SU-DHL-6 (cell line): Measurements from ENCODE around the gene DCDC1.

Experiments
- H2AFZ ChIP-seq: fragments of 200-600 bp; sonication (generic); 2 replicates; pipeline ENCODE4 v1.6.1; 2014; ENCODE audit warnings: low read depth, mild to moderate bottlenecking, moderate library complexity, mixed read lengths, antibody characterized with exemption, low read length; ENCODE audit not compliant: severe bottlenecking
- H3F3A ChIP-seq: fragments of 200-600 bp; shearing (Covaris generic); 2 replicates; pipeline ENCODE4 v1.6.0; 2016; ENCODE audit warnings: antibody characterized with exemption, mild to moderate bottlenecking; ENCODE audit not compliant: insufficient read depth
- H3K27ac ChIP-seq: fragments of 200-600 bp; sonication (generic); 2 replicates; pipeline ENCODE4 v1.5.1; 2016; ENCODE audit warnings: low read depth, mild to moderate bottlenecking, low read length, moderate library complexity, mixed read lengths
- H3K27me3 ChIP-seq: fragments of 200-600 bp; sonication (generic), shearing (Covaris generic); 2 replicates; pipeline ENCODE4 v1.6.0; 2014; ENCODE audit warnings: mild to moderate bottlenecking, low read length
- H3K36me3 ChIP-seq: fragments of 200-600 bp; sonication (generic); 2 replicates; pipeline ENCODE4 v1.6.1; 2014; ENCODE audit warnings: mild to moderate bottlenecking, low read length, mixed read lengths
- H3K4me2 ChIP-seq: fragments of 300-600, 200-600 bp; shearing (Covaris generic), sonication (generic); 2 replicates; pipeline ENCODE4 v1.6.0; 2014; ENCODE audit warnings: low read length, low read depth, mild to moderate bottlenecking; ENCODE audit not compliant: poor library complexity, severe bottlenecking
- H3K4me3 ChIP-seq: fragments of 200-600 bp; sonication (generic); 2 replicates; pipeline ENCODE4 v1.5.1; 2014; ENCODE audit warnings: antibody characterized with exemption, low read length, mild to moderate bottlenecking, mixed read lengths; ENCODE audit not compliant: insufficient read depth, poor library complexity, severe bottlenecking
- H3K79me2 ChIP-seq: fragments of 200-600 bp; sonication (generic); 2 replicates; pipeline ENCODE4 v1.6.1; 2014; ENCODE audit warnings: mild to moderate bottlenecking, low read length, moderate library complexity; ENCODE audit not compliant: insufficient read depth
- H3K9ac ChIP-seq: fragments of 200-600 bp; sonication (generic); 2 replicates; pipeline ENCODE4 v1.7.0; 2014; ENCODE audit warnings: mild to moderate bottlenecking, low read length
- H3K9me2 ChIP-seq: fragments of 200-600 bp; sonication (generic); replicated peaks from 2 replicates; pipeline ENCODE4 v1.6.1; 2014; ENCODE audit warnings: low read length; ENCODE audit not compliant: insufficient read depth
- H3K9me3 ChIP-seq: fragments of 200-600 bp; sonication (generic); 2 replicates; pipeline ENCODE4 v1.6.1; 2014; ENCODE audit warnings: low read length, mixed read lengths; ENCODE audit not compliant: insufficient read depth
- H4K20me1 ChIP-seq: fragments of 200-600 bp; sonication (generic); 2 replicates; pipeline ENCODE4 v1.6.1; 2014; ENCODE audit warnings: low read depth, mild to moderate bottlenecking, antibody characterized with exemption, low read length, moderate library complexity, mixed read lengths
- EZH2phosphoT487 ChIP-seq: fragments of 200-600 bp; sonication (generic), shearing (Covaris generic); conservative IDR thresholded peaks from 2 replicates; pipeline ENCODE4 v1.6.1; 2018; ENCODE audit warnings: mild to moderate bottlenecking, antibody characterized with exemption, low read length, moderate library complexity, mixed read lengths
- TF ChIP-seq, protein P1 (sequence below): fragments of 200-600 bp; sonication (generic); IDR thresholded peaks from one replicate; pipeline ENCODE4 v1.5.1; 2017; ENCODE audit warnings: antibody characterized with exemption, mild to moderate bottlenecking, low read length, moderate library complexity; ENCODE audit not compliant: insufficient read depth, poor library complexity, severe bottlenecking

DCDC1 gene

DNA sequence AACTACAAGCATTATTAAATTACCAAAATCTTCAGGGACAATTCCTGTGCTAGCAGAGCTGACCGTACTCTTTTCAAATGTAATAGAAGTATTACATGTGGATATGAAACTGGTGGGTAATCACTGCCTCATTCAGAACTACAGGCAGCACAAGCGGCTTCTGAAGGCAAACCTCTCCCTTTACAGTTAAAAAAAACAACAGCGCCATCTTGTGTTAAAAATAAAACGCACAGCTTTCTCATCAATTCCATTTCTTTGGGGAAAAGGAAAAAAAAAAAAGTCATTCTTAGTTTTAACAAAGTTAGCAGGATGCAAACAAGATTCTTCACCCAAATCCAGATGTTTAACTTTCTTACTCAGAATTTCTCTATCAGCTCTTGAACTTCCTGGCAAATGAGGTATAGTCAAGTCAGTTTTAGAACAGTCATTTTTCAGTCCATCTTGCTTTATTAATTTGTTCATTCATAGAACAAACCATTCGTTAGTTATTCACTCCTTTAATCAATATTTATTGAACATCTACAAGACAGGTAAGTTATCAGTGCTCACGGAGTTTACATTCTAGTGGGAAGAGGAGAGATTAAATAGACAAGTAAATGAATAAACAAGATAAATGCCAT, 451.6 kb downstream of the DCDC1 start:
- Histone ChIP-seq H3K9me3 (no peaks in the 10 kb centered on the region), H3F3A (no peaks in the 10 kb centered on the region), H3K4me2 (no peak overlapping the region), H3K9ac (no peak overlapping the region), H3K9me2 (no peaks in the 10 kb centered on the region), H3K79me2 (no peaks in the 10 kb centered on the region), H3K27me3 (no peaks in the 10 kb centered on the region), H2AFZ (no peak overlapping the region), H3K27ac (no peak overlapping the region), H3K4me3 (no peak overlapping the region), H3K36me3 (no peaks in the 10 kb centered on the region), H4K20me1 (no peaks in the 10 kb centered on the region)
- TF ChIP-seq EZH2phosphoT487, result no peak
- TF ChIP-seq, protein P1, sequence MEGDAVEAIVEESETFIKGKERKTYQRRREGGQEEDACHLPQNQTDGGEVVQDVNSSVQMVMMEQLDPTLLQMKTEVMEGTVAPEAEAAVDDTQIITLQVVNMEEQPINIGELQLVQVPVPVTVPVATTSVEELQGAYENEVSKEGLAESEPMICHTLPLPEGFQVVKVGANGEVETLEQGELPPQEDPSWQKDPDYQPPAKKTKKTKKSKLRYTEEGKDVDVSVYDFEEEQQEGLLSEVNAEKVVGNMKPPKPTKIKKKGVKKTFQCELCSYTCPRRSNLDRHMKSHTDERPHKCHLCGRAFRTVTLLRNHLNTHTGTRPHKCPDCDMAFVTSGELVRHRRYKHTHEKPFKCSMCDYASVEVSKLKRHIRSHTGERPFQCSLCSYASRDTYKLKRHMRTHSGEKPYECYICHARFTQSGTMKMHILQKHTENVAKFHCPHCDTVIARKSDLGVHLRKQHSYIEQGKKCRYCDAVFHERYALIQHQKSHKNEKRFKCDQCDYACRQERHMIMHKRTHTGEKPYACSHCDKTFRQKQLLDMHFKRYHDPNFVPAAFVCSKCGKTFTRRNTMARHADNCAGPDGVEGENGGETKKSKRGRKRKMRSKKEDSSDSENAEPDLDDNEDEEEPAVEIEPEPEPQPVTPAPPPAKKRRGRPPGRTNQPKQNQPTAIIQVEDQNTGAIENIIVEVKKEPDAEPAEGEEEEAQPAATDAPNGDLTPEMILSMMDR, result peak; percentile 50

- Histone ChIP-seq H3K36me3 (no peaks in the 10 kb centered on the region), H3F3A (no peaks in the 10 kb centered on the region), H2AFZ (no peak overlapping the region), H3K4me2 (no peak overlapping the region), H3K79me2 (no peaks in the 10 kb centered on the region), H4K20me1 (no peaks in the 10 kb centered on the region), H3K9ac (no peak overlapping the region), H3K9me2 (no peaks in the 10 kb centered on the region), H3K4me3 (no peak overlapping the region), H3K9me3 (no peaks in the 10 kb centered on the region), H3K27ac (no peak overlapping the region), H3K27me3 (no peaks in the 10 kb centered on the region)
- TF ChIP-seq EZH2phosphoT487, result no peak
- TF ChIP-seq, protein P1, result no peak
Measured at GRCh38 chr11:30917266-30917665, 452.3 kb downstream of the DCDC1 start.

DNA sequence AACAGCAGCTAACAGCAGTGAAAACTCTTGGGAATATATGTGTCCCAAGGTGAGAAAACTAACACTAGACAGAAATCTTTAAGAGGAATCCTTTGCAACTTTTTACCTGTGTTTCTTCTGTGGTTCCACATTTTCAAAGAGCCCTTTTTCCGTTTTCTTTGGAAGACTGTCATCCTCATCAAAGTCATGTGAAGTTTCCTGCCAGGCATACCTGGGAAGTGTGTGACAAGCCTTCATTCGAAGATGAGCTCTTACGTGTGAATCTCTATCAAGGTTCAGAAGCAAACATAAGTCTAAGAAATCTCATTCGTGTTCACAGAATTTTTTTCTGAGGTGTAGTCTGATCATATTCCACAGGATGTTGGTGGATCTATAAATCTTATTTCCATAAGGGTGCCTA, 452.8 kb downstream of the DCDC1 start:
- no peak for TF ChIP-seq EZH2phosphoT487
- TF ChIP-seq, protein P1, result no peak
- Histone ChIP-seq H3K4me2 (no peak overlapping the region), H3K27me3 (no peaks in the 10 kb centered on the region), H3K9me3 (no peaks in the 10 kb centered on the region), H3K27ac (no peak overlapping the region), H3F3A (no peaks in the 10 kb centered on the region), H4K20me1 (no peaks in the 10 kb centered on the region), H3K4me3 (no peak overlapping the region), H3K36me3 (no peaks in the 10 kb centered on the region), H3K9me2 (no peaks in the 10 kb centered on the region), H2AFZ (no peak overlapping the region), H3K79me2 (no peaks in the 10 kb centered on the region), H3K9ac (no peak overlapping the region)
